Right forelimb (tissue), 1 donor: Measurements from ENCODE around the gene ADCY10.
"Not testable (repeated sequence)": the region's sequence is repeated elsewhere in the genome, so short reads cannot be mapped to it uniquely, and the experiment has no call there.

Source experiments
- DNase-seq: peaks from one replicate; pipeline ENCODE4 v3.0.0-alpha.2; 2018

ADCY10 gene

DNA sequence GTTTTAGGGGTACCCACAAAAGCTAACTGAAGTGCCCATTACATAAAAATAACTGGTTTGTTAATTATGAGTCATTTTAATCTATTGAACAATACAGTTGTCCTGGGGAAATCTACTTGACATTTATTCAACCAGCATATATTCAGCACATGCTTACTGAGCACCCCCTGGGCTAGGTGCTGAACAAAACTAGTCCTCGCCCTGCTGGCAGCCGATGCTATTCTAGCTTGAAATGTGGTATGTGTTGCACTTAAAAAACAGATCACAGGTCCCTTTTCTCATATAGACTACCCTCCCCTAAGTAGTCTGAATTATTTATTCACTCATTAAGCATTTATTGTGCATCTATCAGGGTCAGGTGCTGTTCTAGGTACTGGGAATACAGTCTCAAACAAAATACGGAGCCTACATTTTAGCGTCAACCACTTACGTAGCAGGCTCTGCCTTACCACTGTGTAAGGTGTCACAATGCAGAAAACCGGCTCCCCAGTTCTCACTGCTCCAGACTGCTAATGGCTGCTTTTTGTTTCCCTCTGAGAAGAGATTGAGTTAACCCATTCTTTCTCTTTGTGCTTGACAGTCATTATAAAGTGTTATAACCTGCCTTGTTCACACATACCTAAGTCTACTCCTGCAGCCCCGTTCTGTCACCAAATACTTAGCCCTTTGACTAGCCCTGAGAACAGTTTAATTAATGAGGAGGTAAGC, 57.1 kb downstream of the ADCY10 start:
- DNase-seq, result no peak

DNA sequence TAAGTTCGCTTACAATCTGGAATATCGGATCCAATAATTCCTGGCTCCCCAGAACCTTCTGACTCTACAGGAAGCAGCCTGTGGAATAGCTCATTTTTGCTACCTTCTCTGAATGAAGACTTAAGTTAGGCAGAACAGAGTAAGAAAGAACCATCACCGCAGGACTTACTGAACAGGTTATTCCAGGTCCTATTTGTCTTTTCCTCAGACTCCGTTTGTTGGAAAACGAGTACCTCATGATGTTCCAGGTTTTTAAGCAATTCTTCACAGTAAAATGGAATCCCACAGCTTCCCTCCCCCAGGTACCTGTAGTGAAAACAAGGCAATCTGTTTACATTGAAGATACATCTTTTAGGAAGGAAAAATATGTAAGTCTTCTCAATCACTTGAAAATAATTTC, 59.8 kb downstream of the ADCY10 start:
- DNase-seq, result no peak

DNA sequence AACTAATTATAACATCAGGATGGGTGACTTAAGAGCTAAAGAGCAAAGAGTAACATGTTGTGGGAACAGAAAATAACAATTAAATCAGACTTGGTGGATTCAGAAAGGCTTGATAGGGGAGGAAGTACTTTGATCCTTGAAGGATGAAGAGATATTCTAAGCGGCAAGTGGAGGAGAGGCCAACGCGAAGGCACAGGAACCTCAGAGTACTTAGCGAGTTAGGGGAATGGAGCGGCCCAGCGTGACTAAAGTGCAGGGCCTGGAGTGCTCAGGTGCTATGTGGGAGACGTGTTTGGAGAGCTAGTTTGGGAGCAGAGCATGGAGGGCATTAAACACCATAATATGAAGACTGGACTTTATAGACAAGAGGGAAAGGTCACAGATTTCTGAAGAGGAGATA, 64.3 kb downstream of the ADCY10 start:
- no peak for DNase-seq

DNA sequence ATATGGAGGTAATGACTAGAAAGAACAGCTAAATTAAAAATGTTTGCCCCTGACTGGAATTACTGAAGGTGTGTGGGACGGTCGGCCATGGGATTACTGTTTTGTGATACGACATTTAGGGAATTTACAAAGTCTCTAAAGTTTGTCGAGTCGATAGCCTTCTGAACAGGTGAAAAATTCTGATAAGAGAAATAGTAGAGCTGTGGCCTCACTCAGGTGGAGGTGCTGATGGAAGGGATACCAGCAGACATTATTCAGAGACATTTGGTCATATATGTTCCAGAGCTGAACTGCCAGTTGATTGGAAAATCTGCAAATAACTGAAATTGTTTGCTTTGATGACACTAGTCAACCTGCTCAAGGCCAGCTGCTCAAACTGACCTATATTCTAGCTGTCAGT, 71.1 kb downstream of the ADCY10 start:
- no peak for DNase-seq

DNA sequence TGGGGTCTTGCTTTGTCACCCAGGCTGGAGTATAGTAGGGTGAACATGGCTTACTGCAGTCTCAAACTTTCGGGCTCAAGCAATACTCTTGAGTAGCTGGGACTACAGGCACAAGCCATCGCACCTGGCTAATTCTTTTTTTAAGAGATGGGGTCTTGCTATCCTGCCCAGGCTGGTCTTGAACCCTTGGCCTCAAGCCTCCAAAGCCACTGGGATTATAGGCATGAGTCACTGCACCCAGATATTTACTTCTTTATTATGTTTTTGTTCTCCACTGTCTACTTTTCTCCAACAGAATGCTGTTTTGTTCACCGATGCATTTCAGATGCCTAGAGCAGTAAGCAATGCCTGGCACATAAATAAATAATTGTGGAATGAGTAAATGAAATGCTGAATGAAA, 72.4 kb downstream of the ADCY10 start:
- no peak for DNase-seq

DNA sequence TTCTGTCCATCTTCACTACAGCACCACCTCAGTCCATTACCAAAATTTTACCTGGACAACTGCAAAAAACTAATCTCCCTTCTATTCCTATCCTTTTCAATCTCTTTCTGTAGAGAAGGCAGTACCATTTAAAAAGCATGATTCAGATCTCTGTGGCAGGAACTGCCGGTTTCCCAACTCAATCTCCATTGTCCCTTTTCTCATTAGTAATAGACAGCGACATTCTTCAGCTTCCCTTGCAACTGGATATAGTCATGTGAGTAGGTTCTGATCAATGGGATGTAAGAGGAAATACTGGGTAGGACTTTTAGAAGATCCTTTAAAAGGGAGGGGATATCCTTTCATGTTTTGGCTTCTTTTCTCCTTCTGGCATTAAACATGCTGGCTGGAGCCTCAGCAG, 74.9 kb downstream of the ADCY10 start:
- no peak for DNase-seq

DNA sequence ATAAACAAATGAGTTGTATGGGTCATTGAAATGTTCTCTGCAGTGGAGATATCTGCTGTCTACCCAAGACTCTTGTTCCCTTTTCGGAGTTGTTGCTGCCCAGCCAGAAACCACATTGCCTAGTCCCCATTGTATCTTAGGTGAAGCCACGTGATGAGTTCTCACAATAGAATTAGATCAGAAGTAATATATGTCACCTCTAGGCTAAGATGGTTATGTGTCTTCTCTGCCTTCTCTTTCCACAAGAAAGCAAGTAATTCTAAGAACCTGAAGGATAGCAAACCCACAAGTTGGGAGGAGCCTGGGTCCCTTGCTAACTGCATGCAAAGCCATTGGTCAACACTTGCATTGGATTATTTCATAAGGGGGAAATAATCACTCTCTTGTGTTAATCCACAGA, 76.6 kb downstream of the ADCY10 start:
- no peak for DNase-seq

DNA sequence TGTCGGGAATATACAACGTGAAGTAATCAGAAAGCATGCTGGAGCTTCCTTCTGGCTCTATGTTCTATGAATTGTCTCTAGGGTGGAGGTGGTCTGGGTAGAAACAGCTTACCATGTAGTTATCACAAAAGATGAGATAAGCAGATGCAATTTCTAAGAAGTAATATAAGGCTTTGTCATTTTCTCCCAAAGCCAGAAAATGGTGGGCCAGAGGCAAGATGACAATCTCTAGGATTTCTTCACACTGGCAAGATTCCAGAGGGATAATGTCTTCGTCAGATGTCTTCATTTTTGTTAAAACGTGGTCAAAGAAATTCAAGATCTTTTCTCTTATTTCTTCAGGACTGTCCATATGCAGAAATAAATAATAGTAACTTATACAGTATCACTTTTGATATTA, 77.7 kb downstream of the ADCY10 start:
- DNase-seq, result no peak

DNA sequence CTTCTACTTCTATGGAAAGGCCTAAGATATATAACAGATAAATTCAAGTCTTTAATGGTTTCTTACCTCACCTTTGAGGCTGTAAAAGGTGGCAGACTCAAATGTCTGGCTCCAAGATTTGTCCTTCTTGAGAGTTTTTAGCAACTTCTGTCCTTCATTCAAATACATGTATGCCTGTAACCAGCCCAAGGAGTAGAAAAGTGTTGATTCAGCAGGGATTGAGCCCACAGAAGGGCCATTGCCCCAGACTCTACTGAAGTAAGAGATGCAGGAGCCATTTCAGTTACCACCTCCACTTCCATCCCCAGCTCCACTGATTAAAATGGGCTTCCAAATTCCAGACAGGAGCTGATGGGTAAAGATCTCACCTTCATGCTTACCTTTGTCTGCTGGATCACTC, 80.0 kb downstream of the ADCY10 start:
- no peak for DNase-seq

DNA sequence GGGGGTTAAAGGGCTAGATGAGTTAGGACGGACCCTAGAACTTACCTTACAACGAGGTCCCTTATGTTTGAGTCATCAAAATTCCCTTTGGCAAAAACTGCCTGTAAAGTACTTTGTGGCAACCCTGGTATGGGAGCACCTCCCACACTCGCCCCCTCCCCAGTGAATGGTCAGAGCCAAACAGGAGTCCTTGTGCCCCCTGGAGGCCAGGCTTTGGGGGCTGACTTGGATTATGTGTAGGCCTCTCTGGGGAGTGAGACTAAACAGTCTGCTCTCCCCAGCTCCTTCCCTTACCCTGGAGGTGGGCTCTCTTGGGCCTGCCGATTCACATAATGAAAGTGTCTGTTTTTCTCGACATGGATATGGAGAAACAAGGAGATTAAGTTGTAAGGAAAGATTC, 81.2 kb downstream of the ADCY10 start:
- DNase-seq, result no peak

DNA sequence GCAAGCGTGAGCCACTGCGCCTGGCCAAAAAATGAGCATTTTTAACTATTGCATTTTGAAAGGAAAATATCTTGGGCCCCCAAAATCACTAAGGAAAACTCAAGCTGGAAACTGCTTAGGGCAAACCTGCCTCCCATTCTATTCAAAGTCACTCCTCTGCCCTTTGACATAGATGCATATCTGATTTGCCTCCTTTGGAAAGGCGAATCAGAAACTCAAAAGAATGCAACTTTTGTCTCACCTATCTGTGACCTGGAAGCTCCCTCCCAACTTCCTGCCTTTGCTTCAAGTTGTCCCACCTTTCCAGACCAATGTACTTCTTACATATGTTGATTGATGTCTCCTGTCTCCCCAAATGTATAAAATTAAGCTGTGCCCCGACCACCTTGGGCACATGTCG, 83.3 kb downstream of the ADCY10 start:
- DNase-seq, result not testable (repeated sequence)

DNA sequence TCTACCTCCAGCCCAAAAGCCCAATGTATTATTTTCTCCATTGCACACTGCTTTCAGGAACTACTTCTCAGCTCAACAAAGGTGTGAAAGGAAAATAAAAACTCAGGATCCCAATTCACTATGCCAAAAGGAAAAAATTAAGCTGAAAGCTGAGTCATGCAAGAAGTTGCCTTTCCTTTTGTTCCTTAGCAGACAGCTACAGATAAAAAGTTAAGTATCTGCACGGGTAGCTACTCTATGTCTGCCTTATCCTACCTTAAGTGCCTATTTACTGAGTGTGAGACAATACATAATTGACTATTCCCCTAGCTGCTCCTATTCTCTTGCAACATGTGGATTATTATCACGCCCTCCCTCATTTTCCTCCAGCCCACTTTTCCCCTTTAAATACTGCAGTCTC, 84.1 kb downstream of the ADCY10 start:
- no peak for DNase-seq

DNA sequence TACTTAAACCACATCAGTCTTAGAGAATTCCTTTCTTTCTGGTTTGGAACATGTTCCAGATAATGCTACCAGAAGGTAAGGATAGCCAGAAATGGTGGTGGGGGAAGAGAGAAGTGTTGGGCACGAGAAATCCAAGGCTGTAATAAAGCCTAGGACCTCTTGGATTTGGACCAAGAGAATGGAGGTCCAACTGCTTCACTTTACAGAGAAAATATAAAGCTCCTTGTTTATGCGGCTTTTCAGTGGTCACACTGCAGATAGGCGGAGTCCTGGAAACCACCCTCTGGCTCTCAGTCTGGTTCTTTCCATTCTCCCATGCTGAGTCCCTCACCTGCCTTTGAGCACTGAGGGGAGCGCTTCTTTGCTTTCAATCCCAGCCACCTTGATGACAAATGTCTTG, 87.8 kb downstream of the ADCY10 start:
- no peak for DNase-seq

DNA sequence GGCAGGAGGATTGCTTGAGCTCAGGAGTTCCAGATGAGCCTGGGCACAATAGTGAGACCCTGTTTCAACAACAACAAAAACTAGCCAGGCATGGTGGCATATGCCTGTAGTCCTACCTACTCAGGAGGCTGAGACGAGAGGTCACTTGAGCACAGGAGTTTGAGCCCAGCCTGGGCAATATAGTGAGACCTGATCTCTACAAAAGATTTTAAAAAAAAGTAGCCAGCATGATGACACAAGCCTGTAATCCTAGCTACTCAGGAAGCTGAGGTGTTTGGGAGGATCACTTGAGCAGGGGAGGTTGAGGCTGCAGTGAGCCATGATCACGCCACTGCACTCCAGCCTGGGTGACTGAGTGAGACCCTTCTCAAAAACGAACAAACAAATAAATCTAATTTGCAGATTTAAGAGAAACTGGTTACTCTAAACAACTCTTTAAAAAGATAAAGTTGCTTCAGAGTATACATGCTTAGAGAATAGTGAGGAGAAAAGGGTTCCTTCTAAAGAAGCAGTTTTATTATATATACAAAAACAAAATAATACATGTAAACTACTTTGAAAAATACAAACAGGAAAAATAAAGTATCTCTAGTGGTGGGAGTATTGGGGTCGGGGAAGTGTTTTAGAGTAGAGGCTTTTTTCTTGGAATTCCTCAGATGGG, 88.4 kb downstream of the ADCY10 start:
- DNase-seq, result no peak

DNA sequence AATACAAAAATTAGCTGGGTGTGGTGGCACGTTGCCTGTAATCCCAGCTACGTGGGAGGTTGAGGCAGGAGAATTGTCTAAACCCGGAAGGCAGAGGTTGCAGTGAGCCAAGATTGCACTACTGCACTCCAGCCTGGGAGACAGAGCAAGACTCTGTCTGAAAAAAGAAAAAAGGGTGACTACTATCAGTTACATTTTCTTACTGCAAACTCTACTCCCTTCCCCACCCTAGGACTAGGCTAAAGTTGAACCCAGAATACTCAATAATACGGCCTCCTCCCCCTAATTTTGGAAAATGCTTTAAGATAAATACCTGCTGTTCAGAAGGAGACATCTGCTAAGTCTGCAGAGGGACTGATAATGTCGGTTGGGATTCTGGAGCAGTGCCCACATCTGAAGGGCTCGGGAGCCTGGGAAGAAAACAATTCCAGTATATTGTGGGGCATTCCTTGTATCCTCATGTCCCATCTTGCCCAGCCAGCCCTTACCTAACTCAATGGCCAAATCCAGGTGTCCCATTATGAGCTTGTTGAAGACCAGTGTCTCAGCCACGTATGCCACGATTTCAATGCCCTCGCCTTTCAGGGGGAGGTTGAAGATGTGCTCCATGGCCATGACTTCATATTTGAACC, 89.7 kb downstream of the ADCY10 start:
- DNase-seq, result no peak

DNA sequence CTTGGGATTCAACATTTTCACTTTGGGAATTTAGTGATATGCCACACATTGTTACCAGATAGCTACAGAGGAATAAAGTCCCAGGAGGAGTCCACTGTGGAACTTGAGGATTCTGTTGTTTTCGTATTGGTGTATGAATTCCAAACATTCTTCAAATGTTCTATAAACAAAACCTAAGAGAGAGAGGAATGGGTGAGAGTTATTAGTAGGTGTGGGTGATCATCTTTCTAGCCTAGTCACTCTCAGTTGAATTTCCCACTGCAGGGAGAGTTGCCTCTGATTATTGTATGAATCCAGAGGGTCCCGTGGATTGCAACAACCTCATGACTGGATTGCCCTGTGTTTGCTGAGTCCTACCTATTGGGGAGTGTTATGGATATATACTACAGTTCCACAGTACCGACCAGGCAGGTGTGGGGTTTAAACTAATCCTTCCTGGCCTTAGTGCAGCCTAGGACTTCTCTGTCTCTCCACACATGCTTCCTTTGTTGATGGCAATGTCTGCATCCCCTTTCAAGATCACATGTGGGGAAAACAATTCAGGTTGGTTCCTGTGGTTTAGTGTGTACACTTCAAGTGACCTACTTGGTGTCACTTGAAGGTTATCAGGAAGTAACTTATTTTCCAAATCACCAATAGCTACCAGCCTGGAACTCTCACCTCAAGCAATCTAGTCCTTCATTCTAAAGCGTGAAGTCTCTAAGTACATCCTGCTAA, 91.8 kb downstream of the ADCY10 start:
- no peak for DNase-seq

DNA sequence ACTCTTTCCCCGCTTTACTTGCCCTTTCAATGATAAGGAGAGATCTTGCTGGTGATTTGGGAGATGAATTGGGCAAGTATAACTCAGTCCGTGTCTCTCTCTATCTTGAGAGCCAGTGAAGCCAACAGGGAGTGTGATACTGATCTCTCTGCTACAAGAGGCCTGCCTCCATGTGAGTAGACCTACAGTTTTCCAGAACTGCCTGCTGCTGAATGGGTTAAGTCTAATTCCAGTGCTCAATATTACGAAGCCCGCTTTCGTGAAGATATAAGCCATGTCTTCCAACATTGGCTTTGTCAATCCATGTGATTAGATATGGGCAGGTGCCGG, 92.6 kb downstream of the ADCY10 start:
- DNase-seq, result no peak

DNA sequence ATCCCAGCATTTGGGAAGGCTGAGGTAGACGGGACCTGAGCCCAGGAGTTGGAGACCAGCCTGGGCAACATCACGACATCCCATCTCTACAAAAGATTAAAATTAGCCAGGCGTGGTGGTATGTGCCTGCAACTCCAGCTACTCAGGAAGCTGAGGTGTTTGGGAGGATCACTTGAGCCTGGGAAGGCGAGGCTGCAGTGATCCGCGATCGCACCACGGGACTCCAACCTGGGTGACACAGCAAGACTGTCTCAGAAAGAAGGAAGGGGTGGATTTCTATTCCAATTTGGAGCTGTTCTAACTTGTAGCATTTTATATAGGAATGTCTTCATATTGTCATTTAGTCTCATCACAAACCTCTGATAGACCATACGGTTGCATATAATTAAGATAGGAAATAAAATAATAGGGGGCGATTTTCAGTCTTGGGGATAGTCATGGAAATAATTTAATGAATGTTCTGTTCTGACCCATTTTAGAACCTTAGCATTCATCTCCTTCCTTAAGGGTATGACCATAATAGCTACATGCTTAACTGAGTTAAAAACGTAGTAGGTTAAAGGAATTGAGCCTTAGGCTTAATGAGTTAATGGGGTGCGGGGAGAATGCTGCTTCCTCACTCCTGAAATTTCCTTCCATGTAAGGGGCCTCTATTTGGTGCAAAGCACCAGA, 93.1 kb downstream of the ADCY10 start:
- DNase-seq, result no peak

DNA sequence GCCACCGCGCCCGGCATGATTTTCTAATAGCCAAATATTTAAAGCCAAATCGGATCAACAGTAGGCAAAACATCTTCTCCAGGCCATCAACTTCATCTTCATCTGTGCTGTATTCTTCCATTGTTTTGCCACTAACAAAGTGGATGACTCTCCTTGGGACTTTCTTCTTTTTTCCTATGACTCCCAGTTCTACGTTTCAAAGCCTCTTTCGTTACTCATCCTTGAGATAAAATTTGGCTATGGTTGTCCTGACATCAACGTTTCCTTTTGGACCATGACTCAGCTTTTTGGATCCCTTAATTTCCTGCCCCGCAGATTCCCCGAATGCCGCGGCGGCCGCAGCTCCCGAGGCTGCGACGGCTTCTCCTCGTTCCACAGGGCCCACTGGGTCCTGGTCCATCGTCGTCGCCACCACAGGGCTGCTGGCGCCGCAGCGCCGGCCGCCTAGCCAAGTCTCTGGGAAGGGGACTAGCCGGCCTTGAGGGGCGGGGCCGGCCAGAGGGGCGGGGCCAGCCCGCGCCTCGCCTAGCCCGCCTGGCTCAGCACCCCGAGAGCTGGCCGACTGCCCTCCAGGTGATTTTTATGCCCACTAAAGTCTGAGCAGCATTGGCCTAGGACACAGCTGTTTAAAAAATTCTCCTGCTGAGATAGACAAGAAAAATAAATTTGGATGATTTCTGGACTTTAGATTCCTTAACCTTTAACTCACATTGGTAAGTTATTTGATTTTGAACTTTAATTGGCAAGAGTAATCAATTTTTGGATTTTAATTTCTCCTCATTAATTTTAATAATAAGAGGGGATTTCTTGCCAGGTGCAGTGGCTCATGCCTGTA, 93.9 kb downstream of the ADCY10 start:
- DNase-seq, result peak; percentile 78

DNA sequence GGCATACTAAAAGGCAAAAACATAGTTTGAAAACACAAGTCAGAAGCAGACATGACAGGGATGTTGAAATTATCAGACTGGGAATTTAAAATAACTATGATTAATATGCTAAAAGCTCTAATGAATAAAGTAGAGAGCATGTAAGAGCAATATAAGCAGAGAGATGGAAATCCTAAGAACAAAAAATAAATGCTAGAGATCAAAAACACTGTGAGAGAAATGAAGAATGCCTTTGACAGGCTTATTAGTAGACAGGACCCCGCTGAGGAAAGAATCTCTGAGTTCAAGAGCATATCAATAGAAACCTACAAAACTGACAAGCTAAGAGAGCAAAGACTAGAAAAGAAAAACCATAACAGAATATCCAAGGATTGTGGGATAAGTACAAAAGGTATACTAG, 98.3 kb downstream of the ADCY10 start:
- no peak for DNase-seq

DNA sequence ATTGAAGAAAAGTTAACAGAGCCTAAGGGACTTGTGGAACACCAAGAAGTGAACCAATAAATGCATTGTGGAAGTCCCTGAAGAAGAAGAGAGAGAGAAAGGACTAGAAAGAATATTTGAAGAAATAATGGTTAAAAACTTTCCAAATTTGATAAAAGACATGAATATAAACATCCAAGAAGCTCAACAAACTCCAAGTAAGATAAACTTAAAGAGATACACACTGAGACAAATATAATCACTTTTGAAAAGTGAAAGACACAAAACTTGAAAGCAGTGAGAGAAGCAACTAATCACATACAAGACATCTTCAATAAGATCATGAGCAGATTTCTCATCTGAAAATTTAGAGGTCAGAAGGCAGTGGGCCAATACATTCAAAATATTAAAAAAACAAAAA, 101.0 kb downstream of the ADCY10 start:
- no peak for DNase-seq

DNA sequence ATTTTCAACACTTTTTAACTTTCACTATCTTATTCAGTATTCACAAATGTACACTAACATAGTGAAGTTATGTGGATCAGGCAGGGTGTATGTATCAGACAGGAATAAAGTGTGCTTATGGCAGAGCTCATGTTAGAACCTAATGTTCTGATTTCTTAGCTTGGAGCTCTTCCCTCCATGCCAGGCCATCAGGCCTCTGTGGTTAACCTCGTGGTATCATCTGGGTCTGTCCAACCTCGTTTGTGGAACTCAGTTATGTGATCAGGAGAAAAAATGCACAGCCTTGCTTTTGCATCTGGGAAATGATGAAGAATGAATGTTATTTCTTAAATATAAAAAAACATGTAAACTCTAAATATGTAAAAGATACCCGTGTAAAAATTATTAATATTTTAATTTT, 105.2 kb downstream of the ADCY10 start:
- DNase-seq, result no peak

DNA sequence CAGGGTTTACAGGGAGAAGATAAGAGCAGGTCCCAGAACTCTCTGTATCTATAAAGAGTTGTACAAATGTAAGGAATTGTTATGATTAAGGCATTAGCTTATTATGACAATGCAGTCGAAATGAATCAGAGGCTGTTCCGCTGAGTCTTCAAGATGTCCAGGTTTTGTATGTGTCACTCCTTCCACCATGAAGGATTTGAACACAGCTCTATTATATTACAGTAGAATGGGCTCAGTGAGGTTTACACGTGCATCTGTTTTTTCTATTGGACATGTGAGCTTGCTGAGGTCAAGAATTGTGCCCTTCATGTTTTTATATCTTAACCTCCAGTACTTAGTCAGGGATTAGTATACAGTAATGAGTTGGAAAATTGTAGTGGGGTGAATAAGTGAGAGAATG, 105.8 kb downstream of the ADCY10 start:
- no peak for DNase-seq
